NCI-H526 (cell line): Measurements from ENCODE around the gene C5AR2.
"Not testable (repeated sequence)": the region's sequence is repeated elsewhere in the genome, so short reads cannot be mapped to it uniquely, and the experiment has no call there.

Experiments
- DNase-seq, 2 experiments: peaks; one replicate each; lab custom pipeline; 2025; lab: John Stamatoyannopoulos, UW

Gene C5AR2

DNA sequence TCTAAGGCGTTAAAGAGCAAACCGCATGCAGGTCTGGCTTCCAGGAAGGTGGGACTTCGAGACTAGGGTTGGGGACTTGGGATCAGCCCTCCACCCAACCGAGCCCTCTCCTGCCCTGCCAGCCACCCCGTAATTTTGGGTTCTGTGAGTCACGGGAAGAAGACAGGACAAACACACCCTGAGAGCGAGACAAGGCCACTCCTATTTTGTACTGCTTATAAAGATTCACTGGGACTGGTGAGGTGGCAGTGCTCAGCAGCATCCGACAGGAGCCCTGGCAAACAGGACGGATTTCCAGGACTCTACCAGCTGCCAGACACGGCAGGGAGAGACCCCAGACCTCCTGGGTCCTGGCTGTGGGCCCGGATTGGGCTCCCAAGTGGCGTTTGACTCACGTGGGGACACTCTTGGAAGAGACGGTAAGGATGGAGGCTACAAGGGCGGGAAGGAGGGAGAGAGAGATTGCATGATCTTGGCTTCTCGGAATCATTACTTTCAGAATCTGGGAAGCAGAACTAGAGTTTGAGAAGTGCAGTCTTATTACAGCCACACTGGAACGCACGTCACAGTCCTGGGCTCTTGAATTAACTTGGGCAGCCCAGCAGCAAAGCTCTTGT lies at the start of gene C5AR2:
C5AR2 (plus strand) TSS at position 245 of the 617 bp plus-strand sequence. CDS start 8,625 bp downstream, outside the sequence.
- DNase-seq: no peak

DNA sequence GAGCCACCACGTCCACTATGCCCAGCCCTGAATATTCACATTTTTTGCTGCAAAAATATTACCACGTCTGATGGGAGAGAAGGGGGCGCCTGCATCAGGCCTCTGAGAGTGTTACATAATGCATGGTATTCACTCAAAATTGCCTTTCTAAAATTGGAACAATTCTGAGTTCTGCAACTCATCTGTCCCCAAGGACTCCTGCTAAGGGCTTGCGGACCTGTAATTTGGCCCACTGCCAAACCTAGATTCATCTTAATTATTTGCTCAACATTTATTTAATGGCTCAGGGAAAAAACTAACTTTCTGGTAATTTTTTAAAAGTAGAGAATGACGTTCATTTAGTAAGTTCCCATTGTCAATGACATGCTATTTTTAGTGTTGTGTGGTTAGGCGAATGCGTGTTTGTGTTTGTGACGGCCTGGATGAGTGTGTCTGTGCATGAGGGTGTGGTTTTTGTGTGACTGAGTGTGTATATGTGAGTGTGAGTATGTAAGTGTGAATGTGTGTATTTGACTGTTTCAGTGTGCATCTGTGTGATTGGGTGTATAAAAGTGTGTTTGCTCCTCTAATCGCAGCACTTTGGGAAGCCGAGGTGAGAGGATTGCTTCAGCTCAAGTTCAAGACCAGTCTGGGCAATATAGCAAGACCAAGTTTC lies 48.4 kb upstream of the C5AR2 start:
- no peak for DNase-seq

DNA sequence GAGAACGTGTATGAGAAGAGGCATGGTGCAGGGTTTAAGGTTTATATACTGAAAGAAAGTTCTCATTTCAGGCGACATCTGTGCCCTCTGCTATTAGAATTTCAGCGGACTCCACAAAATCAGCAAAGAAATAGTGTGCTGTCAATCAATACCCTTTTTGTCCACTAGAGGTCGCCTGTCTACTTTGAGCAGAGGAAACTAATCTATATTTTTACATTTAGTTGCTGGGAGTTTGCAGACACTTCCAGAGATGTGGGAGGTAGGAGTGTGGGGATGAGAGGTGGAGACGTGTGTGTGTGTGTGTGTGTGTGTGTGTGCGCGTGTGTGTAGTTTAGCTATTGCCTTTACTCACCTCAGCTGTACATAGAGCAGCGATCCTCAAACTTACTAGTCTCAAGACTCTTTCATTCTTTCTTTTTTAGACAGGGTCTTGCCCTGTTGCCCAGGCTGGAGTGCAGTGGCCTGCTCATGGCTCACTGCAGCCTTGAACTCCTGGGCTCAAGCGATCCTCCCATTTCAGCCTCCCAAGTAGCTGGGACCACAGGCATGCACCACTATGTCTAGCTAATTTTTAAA lies 47.6 kb upstream of the C5AR2 start:
- DNase-seq: peak; percentile 46 to 82

DNA sequence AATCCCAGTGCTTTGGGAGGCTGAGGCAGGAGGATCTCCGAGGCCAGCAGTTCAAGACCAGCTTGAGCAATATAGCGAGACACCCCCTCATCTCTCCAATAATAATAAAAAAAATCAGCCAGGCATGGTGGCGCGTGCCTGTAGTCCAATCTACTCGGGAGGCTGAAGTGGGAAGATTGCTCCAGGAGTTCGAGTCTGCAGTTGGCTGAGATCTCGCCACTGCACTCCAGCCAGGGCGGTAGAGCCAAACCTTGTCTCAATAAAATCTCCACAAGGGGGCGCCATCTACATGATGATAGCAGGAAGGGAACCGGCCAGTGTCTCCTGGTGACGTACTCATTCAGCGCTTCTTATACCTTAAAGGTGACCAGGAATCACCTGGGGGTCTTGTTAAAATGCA lies 35.9 kb upstream of the C5AR2 start:
- DNase-seq: peak; percentile 50 to 92

DNA sequence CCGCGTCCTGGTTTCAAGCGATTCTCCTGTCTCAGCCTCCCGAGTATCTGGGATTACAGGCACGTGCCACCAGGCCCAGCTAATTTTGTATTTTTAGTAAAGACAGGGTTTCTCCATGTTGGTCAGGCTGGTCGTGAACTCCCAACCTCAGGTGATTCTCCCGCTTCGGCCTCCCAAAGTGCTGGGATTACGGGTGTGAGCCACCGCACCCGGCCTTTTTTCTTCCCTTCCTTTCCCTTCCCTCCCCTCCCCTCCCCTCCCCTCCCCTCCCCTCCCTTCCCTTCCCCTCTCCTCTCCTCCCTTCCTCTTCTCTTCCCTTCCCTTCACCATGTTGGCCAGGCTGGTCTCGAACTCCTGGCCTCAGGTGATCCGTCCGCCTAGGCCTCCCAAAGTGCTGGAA lies 31.1 kb upstream of the C5AR2 start:
- DNase-seq: not testable (repeated sequence)

DNA sequence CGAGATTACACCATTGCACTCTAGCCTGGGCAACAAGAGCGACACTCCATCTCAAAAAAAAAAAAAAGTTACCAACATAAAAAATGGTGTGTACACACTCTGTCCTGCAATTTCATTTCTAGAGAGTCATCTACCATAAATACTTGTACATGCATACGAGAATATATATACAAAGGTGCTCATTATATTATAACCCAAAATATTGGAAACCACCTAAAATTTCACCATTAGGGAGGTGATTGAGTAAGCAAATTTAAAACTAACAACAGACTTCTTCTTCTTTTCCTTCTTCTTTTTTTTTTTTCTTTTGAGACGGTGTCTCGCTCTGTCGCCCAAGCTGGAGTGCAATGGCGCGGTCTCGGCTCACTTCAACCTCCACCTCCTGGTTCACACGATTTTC lies 29.7 kb upstream of the C5AR2 start:
- DNase-seq: no peak

DNA sequence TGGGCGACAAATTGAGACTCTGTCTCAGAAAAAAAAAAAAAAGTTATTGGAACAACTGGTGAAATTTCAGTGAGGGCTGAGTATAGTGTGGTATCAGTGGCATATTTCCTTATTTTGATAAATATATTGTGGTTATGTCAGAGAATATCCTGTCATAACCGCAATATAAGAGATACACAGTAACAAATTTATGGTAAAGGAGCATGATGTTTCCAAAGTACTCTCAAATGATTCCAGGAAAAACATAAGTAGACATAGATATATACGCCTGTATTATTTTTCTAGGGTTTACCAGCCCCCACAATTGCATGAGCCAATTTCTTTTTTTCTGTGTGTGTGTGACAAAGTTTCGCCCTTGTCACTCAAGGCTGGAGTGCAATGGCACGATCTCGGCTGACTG lies 28.0 kb upstream of the C5AR2 start:
- no peak for DNase-seq

DNA sequence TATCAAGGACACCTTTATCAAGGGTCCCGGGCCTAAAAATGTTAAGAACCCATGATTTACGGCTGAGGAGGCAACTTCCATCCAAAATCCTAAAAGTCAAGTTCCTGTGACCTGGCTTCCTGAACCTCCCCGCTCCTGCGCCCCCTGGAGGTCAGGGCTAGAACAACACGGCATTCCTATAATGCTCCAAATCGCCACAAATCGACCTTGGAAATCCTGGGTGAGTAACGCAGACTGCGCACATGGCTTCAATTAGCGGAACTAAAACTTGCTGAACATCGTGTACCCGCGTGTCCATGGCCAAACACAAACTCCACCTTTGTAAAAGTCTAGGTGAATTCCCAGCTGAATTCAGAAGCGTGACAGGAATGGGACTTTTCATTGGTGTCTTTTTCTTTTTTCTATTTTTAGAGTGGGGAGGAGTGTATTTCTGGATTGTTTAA lies 26.6 kb upstream of the C5AR2 start:
- DNase-seq: peak in 1 of 2 experiments; percentile 61

DNA sequence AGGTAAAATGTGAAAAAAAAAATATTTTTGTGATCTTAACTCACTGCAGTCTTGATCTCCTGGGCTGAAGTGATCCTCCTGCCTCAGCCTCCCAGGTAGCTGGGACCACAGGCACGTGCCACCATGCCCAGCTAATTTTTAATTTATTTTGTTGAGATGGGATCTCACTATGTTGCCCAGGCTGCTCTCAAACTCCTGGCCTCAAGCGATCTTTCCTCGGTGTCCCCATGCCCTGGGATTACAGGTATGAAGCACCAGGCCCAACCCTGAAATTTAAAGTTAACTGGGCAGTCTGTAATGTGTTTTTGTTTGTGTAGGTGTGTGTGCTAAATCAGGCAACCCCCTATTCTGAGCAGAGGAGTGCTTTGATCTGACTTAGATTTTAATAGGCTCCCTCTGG lies 25.7 kb upstream of the C5AR2 start:
- no peak for DNase-seq

DNA sequence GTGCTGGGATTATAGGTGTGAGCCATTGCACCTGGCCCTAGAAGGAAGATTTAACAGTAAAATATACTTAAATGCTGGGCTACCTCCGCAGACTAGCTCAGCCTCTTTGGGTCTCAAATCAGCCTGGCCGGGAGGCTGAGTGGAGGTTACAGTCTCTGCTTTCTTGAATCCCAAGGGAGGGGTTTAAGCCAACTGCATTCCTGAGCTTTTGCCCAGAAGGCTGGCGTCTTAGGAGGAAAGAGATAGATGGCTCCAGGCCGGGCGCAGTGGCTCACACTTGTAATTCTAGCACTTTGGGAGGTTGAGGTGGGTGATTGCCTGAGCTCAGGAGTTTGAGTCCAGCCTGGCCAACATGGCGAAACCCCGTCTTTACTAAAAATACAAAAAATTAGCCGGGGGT lies 22.9 kb upstream of the C5AR2 start:
- no peak for DNase-seq

DNA sequence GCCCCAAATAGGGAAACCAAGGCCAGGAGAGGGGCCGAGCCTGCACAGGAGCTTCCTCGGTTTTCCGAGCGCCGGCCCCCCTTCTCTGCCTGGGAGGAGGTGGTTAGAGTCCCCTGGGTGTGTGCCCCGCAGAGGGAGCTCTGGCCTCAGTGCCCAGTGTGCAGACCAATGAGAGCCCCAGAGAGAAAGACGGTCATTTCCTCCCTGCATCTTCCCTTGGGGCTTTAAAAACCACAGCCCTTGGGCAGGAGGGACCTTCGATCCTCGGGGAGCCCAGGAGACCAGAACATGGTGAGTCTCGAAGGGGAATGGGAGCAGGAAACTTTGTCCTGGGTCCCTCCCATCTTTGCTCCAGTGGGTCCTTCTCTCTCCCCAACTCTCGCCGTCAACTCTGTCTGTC lies 22.4 kb upstream of the C5AR2 start, which contains the start of gene C5AR1:
C5AR1 (plus strand) TSS at position 254 of the 400 bp plus-strand sequence; CDS start at position 289, 35 bp downstream.
- no peak for DNase-seq

DNA sequence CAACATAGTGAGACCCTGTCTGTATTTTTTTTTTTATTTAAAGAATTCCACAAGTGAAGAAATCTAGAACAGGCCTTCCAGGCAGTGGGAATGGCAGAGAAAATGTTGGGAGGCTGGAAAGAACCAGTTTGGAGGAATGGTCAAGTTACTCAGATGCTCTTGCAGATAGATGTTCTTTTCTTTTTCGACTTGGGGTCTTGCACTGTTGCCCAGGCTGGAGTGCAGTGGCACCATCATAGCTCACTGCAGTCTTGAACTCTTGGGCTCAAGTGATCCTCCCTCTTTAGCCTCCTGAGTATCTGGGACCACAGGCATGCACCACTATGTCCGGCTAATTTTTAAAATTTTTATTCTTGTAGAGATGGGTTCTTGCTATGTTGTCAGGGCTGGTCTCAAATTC lies 21.7 kb upstream of the C5AR2 start:
- DNase-seq: no peak

DNA sequence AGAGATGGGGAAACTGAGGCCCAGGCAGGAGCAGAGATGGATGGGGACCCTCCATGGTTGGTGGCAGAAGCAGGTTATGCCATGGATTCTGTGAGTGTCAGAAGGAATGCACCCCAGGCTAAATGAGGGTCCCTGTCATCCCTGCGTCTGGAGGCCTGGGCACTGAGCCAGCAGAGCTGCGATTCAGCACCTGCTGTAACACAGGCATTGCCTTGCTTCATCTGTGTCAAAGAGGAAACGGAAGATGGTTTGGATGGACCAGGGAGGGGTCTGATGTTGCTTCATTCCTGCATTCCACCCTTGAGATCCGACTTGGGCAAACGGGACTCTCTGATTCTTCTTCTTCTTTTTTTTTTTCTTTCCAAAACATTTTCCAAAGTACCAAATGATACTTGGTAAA lies 21.2 kb upstream of the C5AR2 start:
- DNase-seq: peak in 1 of 2 experiments; percentile 17

DNA sequence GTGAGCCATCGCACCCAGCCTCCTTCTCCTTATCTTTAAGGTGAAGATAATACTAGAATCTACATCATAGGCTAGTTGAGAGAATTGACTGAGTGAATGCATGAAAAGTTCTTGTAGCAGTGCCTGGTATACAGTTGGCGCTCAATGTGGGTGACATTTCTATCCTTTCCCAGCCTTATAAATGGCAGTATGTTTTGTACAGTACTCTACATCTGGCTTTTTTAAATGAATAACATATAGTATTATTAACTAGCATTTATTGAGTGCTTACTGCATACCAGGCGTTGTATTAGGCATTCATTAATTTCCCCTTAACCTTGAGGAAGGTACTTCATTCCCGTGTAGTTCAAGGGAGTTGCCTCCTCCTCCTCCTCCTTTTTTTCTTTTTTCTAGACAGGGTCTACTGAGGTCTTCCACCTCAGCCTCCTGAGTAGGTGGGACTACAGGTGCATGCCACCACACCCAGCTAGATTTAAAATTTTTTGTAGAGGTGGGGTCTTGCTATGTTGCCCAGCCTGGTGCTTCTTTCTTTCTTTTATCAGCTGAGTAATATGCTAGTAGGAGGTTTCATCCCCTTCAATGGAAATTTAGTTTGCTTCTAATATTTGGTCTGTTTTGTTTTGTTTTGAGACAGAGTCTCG lies 19.5 kb upstream of the C5AR2 start:
- DNase-seq: no peak

DNA sequence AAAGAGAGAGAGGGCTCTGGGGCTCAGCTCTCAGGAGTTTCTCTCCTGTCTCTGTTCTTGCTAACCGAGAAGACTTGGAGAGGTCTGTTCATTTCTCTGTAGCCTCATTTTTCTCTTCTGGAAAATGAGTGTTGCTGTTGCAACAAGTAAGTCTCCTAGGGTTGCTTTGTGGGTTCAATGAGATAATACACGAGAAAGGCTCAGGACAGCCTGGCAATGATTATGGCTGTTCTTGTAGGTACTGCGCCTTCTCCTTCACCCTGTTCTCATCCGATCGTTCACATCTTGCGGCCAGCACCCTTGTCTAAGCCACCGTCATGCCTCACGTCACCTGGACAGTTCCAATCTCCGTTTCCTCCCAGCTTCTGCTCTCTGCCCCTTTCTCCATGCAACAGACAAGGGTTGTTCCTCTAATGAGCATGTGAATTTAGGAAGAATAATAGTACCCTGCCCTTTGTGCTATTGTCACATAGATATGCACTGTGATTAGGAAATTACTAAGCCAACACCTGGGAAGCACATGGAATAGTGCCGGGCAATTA lies 18.1 kb upstream of the C5AR2 start:
- no peak for DNase-seq

DNA sequence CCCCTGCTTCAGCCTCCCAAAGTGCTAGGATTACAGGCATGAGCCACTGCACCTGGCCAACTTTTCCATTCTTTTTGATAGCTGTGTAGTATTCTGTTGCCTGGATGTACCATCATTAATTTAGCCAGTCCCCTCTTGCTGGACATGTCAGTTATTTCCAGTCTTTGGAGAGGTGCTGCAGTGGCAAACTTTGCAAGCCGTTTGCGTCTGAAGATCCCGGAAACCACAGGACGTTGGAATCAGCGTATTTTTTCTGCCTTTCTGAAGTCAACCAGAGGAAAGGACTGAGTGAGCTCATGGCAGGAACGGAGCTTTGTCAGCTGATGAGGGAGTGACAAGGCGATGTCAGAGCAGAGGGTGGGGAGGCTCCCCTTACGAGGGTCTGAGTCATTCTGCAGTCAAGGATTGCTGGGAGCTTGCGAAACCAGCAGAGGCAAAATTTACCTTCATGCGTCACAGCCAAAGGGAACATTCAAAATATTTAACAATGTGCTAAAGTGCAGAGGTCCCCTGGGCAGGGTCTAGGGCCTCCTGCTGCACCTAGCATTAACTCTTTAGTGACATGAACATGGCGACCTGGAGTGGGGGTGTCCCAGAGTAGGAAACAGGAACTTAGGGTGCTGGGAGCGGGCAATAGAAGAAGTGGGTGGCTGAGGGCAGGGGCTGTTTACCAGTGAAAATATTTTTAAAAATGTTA lies 16.7 kb upstream of the C5AR2 start:
- no peak for DNase-seq

DNA sequence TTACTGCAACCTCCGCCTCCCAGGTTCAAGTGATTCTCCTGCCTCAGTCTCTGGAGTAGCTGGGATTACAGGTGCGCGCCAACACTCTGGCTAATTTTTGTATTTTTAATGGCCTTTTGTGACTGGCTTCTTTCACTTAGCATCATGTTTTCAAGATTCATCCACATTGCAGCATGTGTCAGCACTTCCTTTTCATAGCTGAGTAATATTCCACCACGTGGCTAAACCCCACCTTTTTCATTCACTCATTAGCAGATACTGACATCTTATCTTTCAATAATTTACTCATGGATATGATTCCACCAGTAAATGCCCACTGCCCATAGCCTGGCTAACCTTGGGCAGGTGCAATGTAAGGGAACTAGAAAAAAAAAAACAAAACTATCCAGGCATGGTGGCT lies 15.5 kb upstream of the C5AR2 start:
- no peak for DNase-seq

DNA sequence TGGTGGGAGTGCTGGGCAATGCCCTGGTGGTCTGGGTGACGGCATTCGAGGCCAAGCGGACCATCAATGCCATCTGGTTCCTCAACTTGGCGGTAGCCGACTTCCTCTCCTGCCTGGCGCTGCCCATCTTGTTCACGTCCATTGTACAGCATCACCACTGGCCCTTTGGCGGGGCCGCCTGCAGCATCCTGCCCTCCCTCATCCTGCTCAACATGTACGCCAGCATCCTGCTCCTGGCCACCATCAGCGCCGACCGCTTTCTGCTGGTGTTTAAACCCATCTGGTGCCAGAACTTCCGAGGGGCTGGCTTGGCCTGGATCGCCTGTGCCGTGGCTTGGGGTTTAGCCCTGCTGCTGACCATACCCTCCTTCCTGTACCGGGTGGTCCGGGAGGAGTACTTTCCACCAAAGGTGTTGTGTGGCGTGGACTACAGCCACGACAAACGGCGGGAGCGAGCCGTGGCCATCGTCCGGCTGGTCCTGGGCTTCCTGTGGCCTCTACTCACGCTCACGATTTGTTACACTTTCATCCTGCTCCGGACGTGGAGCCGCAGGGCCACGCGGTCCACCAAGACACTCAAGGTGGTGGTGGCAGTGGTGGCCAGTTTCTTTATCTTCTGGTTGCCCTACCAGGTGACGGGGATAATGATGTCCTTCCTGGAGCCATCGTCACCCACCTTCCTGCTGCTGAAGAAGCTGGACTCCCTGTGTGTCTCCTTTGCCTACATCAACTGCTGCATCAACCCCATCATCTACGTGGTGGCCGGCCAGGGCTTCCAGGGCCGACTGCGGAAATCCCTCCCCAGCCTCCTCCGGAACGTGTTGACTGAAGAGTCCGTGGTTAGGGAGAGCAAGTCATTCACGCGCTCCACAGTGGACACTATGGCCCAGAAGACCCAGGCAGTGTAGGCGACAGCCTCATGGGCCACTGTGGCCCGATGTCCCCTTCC lies 11.8 kb upstream of the C5AR2 start:
- DNase-seq: no peak

DNA sequence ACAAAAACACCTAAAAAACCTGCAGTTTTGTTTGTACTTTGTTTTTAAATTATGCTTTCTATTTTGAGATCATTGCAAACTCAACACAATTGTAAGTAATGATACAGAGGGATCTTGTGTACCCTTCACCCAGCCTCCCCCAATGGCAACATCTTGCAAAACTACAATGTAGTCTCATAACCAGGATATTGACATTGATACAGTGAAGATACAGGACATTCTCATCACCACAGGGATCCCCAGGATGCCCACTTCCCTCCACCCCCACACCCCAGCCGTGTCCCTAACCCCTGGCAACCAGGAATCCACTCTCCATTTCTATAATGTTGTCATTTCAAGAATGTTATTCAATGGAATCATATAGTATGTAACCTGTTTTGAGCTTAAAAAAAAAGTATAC lies 10.3 kb upstream of the C5AR2 start:
- no peak for DNase-seq

DNA sequence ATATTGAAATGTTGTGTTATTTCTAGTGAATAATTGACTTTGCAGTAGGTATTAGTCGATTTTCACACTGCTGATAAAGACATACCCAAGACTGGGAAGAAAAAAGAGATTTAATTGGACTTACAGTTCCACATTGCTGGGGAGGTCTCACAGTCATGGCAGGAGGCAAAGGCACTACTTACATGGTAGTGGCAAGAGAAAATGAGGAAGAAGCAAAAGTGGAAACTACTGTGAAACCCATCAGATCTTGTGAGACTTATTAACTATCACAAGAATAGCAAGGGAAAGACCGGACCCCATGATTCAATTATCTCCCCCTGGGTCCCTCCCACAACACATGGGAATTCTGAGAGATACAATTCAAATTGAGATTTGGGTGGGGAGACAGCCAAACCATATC lies 9.9 kb upstream of the C5AR2 start:
- no peak for DNase-seq

DNA sequence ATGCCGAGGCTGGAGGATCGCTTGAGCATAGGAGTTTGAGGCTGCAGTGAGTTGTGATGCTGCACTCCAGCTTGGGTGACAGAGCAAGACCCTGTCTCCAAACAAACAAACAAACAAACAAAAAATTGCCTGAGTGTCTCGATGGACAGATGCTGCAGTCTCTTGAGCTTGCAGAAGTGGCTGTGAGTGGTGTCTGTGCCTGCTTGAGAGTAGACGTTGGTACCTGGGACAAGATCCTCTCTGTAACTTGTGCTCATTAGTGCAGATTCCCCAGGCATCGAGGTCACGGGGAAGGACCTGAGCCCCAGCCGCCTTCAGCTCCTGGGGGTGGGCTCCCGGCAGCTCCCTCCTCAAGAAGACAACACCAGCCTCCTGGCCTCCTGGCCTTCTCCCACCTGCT lies 8.6 kb upstream of the C5AR2 start:
- DNase-seq: no peak
